Superior temporal gyrus (tissue), 1 donor: ENCODE data around the gene CDR2L.

Source experiments
- DNase-seq: peaks from one replicate; pipeline ENCODE4 v3.0.0-alpha.2; 2016; ENCODE audit errors: extremely low spot score

Gene CDR2L

DNA sequence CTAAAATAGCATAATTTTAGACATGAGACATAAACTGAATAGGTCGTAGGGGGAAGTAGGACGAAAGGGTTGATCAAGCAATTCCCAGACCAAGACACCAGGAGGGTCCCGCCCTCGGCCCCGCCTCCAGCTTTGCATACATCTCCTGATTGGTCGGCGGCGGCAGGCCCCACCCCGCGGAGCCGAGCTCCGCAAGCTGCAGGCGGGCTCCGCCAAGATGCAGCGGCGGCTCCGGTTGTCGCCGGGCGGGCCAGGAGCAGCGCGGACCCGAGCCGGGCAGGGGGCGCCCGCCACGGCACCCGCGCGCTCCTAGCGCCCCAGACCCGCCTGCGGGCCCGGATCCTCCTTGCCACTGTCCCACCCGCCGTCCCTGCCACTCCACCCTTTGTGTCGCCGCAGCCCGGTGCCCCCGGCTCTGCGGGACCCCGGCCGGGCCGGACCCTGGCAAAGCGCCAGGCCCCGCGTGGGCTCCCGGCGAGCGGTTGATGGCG, at the start of gene CDR2L:
CDR2L (plus strand) TSS at position 215 of the 491 bp plus-strand sequence. CDS start 412 bp downstream, outside the sequence.
- peak; percentile 96 for DNase-seq

DNA sequence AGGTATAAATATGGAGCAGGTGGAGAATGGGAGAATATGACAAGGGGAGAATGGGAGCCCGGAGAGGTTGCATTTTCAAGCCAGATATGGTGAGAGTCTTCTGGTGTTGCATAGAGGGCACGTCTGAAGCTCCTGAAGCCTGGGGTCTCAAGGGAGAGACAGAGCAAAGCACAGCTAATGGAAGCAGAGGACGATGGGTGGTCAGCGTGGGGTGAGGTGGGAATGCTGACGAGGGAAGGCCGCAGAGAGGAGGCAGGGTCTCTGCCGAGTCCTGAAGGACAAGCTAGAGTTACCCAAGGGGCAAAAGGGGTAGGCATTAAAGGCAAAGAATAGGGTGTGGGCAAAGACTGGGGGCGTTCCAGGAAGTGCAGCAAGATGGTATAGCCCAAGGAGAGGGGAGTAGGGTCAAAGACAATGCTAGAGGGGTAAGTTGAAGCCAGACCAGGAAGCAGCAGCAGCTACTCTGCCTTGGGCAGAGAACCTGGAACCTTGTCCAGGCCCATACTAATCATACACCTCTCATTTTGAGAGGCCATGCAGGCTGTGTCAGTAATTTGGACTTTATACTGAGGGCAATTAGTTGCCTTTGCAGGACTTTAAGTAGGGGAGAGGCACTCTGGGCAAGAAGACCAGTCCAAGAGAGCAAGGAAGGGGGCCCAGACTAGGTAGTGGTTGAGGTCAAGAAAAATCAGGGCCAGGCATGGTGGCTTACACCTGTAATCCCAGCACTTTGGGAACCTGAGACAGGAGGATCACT, 49.1 kb upstream of the CDR2L start:
- DNase-seq, result no peak

DNA sequence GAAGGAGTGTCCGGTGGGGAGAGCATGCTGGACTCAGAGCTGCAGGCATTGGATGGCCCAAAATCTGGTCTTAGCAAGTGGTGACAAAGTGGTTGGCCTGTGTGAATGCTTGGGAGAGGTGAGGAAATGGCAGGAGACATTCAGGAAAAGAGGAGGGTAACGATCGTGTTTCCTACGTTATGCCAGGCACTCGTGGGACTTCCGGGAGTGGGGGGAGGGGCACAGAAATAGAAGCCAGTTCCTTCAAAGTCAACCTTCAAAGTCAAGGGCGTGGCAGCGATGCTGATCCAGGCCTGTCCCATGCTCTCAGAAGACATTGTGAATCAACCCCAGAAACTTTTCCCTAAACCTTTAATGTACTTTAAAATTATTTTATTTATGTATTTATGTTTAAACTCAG, 47.9 kb upstream of the CDR2L start:
- DNase-seq, result no peak

DNA sequence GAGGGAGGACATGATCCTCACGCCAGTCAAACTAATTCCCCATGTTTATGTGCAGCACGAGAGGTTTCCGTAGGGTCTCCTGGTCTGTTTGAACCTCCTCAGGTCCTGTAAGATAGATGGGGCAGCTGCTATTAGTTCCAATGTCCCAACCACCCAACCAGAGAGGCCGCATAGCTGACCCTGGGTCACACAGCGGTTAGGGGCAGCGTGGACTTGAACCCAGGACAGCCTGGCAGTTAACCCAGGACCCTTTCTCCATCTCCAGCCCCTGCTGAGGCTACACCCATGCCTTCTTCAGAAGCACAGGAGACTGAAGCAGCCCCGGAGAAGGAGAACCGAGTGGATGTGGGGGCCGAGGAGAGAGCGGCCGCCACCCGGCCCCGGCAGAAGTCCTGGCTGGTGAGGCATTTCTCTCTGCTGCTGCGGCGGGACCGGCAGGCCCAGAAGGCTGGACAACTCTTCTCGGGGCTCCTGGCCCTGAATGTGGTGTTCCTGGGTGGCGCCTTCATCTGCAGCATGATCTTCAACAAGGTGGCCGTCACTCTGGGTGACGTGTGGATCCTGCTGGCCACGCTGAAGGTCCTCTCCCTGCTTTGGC, 46.2 kb upstream of the CDR2L start:
- no peak for DNase-seq

DNA sequence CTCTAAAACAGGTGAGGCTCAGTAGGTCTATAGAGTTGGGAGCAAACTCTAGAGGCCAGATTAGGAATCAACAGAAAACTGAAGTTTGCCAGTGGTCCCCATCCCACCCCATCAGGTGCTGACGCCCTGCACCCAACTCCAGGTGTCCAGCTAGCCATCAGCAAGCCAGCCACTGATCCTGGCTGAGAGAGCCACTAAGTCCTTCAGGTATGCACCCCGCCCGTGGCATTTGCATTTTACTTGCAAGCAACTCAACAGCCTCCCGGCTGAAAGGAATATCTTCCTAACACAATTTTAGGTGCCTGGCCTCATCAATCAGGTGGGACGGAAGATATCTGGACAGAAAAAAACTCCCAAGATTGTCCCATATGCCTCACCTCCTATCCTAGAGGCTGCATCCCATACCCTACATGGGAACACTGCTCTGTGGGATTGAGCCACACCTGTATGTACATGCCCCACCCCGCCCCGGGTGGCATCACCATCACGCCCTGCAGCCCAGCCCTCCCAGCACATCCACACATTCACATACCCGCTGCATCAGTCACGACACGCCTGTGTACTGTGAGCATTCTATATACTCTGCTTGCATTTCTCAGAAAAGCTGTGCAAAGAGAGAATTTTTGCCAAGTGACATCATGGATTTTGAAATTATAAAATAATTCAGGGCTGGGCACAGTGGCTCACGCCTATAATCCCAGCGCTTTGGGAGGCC, 43.5 kb upstream of the CDR2L start:
- DNase-seq, result no peak

DNA sequence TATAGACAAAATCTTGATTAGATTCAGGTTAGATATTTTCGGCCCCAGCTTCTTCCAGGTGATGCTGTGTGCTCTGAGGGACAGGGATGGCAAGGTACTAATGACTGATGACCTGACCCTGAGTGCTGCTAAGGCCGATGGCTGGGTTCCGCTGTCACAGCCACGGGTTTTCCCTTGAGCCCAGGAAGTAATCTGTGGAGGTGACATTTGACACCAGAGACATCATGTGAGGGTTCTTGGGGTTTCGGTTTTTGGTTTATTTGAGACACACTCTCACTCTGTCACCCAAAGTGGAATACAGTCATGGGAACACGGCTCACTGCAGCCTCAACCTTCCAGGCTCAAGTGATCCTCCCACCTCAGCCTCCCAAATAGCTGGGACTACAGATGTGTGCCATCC, 41.9 kb upstream of the CDR2L start:
- no peak for DNase-seq

DNA sequence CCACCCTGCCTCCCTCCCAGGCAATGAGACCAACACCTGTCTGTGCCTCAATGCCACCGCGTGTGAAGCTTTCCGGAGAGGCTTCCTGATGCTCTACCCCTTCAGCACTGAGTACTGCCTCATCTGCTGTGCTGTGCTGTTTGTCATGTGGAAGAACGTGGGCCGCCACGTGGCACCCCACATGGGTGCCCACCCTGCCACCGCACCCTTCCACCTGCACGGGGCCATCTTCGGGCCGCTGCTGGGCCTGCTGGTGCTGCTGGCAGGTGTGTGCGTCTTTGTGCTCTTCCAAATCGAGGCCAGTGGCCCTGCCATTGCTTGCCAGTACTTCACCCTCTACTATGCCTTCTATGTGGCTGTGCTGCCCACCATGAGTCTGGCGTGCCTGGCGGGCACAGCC, 40.8 kb upstream of the CDR2L start:
- DNase-seq, result no peak

DNA sequence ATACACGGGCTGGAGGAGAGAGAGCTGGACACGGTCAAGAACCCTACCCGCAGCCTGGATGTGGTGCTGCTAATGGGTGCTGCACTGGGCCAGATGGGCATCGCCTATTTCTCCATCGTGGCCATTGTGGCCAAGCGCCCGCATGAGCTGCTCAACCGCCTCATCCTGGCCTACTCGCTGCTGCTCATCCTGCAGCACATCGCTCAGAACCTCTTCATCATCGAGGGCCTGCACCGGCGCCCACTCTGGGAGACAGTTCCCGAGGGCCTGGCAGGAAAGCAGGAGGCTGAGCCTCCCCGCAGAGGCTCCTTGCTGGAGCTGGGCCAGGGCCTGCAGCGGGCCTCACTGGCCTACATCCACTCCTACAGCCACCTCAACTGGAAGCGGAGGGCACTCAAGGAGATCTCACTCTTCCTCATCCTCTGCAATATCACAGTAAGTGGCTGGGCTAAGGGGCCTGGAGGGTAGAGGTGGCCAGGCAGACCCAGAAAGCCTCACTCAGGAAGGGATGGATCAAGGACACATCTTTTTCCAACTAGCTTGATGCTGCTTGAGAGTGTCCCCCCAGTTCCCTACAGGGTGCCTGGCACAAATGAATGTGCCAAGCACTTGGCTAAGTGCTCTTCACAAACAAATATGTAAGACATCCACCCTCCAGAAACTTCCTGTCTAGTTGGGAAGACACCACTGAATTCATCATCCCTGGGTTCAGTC, 40.2 kb upstream of the CDR2L start:
- no peak for DNase-seq

DNA sequence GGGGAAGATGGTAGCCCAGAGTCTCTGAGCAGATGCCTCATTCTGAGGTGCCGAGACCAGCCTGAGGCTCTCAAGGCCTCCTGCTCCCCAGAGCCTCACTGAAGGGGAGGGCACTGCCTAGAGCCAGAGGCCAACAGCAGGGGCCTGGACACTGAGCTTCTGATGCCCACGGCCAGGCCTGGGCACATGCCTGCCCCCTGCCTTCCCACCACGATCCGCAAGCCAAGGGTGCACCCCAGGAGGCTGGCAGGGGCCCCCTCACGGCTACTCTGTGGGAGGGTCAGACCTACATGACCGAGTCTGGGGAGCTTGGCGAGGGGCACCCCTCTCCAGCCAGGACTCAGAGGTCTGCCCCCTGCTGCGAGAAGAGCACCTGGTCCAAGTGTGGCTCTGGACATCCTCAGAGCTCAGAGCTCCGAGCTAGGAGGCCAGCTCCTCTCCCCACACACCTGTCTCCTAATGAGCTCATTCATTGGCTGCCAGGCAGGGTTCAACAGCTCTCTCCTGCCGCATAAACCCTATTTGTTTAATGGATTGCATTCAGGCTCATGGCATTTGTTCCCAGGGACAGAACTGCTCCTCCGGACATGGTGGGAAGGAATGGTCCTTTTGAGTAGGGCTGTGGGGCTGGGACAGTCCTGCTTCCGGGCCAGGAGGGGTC, 37.8 kb upstream of the CDR2L start:
- no peak for DNase-seq

DNA sequence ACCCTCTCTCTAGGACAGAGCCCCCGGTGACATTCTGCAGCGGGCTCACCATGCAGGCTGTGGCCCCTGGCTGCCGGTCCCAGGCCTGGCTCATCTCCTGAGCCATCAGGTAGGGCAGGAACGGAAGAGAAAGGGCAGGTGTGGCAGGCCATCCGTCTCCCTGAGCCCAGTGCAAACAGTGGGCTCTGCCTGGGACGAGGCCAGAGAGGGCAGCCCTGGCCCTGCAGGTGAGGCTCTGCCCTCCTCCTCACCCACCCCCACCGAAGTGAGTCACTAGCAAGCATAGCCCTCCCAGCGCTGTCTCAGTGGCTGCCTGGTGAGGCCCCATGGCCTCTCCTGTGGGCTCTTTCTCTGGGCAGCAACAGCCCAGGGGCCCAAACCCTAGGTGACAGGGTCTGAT, 37.2 kb upstream of the CDR2L start:
- DNase-seq, result no peak

DNA sequence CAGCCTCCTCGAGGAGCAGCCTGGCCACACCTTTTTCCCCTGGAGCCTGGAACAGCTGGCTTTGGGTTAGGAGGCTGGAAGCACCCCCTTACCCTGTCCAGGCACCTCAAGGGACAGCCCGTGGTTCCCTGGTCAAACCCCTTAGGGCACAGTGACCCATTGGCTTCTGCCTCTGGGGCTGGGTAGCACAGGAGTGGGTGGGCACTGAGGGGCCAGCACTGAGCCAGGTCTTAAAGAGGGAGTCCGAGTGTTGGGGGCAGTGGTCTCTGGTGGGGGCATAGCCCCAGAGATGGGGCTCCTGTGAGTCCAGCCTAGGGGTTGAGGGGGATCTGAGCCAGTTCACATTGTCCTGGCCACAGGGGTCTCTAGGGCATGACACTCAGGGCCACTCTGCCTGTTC, 36.4 kb upstream of the CDR2L start:
- DNase-seq, result no peak

DNA sequence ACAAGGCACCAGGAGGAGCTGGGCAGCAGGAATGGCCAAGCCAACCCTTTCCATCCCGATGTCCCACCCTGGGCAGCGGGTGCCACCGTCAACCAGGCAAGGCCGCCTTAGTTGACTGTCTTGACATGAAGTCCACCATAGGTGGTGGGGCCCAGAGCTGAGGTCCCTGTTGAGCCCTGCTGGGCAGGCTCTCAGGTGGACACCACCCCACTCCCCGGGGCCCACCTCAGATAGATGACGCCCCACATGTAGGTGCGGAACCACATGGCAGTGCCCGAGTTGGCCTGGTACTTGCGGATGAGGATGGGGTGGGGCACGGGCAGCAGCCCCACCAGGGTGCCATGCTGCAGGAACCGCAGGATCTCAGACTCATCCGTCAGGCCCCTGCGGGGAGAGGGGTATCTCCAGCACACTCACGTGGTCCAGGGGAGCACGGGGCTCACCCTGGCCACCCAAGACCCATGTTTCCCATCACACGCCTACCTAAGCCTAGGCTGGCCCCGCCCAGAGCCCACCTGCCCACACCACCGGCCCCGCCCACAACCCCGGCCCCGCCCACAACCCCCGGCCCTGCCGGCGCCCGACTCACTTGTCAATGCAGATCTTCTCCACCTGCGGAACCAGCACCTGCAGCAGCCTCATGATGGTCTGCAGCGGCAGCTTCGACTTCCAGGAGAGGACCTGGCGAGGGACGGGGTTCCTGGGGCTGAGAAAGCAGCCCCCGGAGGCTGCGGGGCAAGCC, 35.6 kb upstream of the CDR2L start:
- DNase-seq, result no peak

DNA sequence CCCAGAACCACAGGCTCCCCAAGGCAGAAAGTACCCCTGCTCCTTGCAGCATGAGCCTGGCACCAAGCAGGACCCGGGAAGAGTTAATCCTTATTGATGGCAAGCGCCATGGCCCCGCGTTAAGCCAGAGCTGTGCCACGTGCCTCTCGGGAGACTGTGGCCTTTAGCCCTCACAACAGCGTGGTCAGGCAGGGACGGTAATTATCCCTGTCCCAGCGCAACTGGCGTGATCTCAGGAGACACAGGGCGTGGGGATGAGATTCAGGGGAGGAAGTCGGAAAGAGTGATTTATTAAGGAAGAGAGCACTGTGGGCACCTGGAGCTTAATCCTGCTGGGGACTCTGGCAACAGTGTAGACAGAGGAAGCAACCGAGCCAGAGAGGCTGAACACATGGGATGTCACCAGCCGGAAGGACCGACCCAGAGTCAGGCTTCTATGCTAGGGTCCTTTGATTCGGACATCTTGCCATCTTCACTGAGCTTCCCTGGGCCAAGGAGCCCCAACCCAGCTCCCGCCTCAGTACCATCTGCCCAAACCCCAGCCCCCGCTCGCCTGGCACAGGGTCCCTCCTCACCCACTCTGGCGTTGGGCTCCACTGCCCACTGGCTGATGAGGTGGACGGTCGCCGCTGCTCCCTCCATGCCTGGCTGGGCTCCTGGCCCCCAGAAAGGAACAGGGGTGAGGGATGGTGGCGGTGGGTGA, 34.9 kb upstream of the CDR2L start:
- DNase-seq, result no peak

DNA sequence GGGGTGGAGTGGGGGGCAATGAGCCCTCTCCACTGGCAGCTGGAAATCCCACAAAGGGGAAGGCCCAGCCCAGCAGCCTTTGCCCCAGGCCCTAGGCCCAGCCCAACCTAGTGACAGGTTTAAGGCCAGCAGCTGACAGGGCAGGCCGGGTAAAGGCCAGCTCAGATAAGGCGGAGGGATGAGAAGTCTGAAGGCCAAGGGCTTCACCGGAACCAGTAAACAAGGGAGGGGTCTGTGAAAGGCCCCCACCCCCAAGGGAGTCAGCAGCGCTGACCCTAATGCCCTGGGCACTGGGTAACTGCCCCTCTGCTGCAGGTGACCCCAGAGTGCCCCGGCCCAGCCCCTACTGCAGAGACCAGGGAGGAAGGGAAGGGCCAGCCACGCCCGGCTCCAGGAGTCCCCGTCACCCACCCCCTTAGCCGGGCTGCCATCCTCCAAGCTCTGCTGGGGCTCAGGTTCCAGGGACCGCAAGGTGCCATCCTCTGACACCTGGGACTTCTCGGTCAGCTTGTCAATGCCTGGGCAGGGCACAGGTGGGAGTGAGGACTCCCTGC, 34.2 kb upstream of the CDR2L start:
- no peak for DNase-seq

DNA sequence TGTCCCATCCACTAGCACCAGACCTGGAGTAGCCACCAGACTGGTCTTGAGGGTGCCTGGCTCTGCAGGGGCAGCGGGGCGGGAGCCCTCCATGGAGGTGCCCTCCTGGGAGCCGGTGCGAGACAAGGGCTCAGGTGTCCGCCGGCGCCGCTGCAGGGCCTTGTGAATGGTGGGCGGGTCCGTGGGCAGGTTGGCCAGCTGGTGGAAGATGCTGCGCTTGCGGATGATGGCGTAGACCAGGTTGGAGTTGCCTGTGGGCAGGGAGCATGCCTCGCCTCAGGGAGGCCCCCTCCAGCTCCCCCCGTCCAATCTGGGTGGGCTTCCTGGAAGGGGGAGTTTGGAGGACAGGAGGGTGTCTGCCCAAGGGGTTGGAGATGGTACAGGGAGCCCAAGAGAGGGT, 33.3 kb upstream of the CDR2L start:
- no peak for DNase-seq

DNA sequence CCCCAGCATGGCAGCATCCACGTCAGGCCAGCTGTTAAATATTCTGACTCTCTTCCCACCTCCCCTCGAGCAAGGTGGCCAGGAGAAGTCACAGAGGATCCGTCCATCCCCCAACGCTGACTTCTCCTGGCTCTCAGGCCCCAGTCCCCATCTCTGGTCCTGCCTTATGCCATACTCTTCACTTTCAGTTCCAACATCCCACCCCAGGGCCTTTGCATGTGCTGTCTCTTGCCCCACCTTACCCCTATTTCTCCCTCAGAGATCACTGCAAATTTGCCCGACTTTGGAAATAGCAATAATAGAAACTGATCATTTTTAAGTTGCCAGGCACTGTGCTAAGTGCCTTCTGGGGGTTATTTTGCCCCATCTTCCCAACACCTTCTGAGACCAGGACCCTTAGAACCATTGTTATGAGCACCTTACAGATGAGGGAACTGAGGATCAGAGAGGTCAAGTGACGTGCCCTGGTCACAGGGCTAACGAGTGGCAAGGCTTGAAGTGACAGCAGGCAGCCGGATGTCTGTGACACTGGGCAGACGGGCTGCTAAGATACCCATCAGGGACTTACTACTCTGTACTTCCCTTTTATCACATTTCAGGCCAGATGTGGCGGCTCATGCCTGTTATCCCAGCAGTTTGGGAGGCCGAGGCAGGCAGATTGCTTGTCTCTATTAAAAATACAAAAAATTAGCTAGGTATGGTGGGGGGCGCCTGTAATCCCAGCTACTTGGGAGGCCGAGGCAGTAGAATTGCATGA, 32.6 kb upstream of the CDR2L start:
- no peak for DNase-seq

DNA sequence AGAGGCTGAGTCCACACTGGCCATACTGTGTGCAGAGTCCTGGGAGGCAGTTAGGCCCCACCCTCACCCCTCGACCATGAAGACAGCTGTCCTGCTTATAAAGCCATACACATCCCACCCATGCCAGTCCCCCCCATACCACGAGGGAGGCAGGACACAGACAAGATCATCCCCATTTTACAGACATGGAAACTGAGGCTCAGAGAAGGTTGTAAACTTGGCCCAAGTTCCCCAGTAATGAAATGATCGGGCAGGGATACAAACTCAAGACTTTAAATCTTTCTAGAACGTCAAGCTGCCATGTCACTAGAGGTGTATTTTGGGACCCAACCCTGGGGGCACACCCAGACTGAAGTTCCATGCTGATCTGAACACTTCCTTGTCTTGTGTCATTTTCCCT, 31.3 kb upstream of the CDR2L start:
- DNase-seq, result no peak

DNA sequence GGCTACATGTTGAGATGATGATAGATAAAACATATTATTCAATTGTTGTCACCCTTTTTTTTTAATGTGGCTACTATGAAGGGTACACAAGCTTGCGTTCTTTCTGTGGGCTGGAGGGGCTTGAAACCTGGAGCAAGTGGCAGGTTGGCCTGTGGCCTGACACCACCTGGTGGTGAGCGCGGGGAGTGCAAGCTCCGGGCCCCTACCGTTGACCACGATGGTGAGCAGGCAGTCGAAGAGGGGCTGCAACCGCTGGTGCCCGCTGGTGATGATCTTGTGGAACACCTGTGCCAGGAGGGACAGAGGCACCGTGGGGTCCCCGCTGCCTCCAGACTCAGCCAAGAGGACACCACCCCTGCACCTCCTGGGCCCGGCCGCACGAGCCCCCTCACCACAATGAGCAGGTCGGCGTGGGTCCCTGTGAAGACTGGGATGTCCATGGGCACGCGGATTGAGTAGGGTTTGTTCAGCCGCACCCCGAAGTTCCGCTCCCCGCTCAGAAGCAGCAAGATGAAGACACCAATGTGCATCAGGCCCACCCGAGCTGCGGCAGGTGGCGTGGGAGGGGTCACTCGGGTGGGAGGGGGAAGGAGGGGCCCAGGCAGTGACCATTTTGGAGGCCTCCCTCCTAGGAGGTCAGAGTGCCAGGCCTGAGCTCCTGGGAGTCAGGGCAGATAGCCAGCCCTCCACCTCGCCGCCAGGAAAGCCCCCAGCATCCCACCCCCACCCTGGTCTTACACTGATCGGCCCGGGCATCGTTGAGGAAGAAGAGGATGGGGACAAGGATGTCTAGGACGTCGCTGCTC, 29.3 kb upstream of the CDR2L start:
- peak; percentile 74 for DNase-seq
